Measurements from ENCODE around the gene GABARAPL1. TPM values are rescaled to one million over a fixed set of nuclear protein-coding genes. Genes with fewer than 3 reads are reported as not detected.
"Not testable (repeated sequence)": the region's sequence is repeated elsewhere in the genome, so short reads cannot be mapped to it uniquely, and the experiment has no call there.

GABARAPL1 gene
- 51.3 and 123 TPM in 2 replicates for total RNA-seq

DNA sequence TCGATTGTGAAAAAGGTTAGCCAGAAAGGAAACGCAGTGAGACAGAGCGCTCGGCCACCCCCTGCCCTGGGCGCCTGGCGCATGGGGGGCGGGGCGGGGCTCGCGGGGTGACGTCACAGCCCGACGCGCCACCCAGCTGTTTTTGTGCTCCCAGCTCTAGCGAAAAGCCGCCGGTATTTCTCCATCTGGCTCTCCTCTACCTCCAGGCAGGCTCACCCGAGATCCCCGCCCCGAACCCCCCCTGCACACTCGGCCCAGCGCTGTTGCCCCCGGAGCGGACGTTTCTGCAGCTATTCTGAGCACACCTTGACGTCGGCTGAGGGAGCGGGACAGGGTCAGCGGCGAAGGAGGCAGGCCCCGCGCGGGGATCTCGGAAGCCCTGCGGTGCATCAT lies at the start of gene GABARAPL1:
GABARAPL1 (plus strand) TSS at position 139 of the 393 bp plus-strand sequence; CDS start at position 392, 253 bp downstream.
- DNase-seq (ENCODE audit: low read depth in 2 of 2) = peak in 1 of 2 donors; percentile 89

DNA sequence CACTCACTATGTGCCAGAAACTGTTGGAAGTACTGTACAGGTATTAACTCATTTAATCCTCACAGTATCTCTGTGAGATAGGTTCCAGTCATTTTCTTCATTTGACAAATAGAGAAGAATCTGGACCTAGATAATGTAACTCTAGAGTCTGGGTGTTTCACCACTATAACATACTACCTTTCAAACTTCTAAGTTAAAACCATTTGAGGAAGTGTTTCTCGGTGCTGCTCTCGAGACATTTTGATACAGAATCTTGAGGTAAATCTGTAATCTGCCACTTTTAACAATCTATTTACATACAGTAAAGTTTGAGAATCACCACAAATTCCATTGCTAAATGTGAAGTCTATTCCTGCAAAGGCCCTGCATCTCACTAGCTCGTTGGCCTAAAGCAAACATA lies 49.6 kb upstream of the GABARAPL1 start:
- DNase-seq (ENCODE audit: low read depth in 2 of 2) = no peak

DNA sequence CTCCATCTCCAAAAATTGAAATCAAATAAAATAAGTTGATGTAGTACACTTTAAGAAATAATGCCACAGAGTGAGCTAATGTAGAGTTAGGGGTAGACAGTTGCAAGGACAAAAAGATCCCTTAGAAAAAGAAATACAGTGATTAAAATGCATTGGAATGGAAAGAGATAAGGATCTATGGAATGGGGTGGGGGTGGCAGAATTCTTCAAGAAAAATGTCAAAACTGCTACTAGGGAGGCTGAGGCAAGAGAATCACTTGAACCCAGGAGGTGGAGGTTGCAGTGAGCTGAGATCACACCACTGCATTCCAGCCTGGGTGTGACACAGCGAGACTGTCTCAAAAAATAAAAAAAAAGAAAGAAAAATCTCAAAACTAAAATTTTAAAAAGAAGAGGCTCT lies 47.3 kb upstream of the GABARAPL1 start:
- no peak for DNase-seq (ENCODE audit: low read depth in 2 of 2)

DNA sequence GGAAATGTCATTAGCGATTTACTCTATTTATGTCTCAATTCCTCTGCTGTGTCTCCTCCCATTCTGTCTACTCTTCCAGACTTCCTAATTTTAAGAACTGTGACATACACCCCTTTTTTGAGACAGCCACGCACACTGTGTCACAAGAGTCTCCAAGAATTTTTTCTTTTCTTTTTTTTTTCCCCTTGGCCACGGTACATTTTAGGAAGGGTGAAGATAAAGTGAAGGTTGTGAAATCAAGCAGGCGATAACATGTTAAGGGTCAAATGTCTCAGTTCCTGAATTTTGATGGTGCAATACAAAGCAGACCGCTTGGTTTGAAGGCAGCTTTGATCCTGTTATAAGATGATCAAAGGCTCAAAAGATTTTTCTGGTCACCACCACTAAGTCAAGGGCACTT lies 45.1 kb upstream of the GABARAPL1 start:
- no peak for DNase-seq (ENCODE audit: low read depth in 2 of 2)

DNA sequence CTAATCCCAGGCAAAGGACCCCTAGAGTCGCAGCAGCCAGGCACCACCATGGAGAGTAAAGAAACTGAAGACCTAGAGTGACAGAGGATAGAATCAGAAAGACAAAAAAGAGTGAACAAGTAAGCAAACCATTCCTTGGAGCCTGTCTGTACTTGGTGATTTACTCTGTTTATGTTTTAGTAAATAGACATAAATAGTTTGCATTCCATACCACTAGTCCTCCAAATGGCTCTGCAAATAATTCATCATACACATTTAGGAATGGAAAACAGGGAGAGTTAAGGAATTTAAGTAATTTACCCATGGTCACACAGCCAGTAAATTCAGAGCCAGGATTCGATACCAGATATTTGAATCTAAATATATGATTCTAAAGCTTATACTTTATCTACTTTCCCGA lies 43.6 kb upstream of the GABARAPL1 start:
- no peak for DNase-seq (ENCODE audit: low read depth in 2 of 2)

DNA sequence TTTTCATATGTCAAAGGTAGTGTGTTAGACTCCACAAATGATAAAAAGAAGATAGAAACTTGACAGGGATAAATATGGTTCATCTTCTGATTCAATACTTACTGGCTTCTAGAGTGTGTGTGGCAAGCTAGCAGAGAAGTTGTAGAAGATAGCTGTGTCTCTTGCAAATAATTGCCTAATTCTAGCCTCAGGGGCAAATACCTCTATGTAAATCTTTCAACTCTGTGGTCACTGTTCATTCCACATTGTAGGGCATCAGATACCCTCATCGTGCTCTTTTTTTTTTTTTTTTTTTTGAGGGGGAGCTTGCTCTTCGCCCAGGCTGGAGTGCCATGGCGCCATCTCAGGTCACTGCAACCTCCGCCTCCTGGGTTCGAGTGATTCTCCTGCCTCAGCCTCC lies 42.5 kb upstream of the GABARAPL1 start:
- no peak for DNase-seq (ENCODE audit: low read depth in 2 of 2)

DNA sequence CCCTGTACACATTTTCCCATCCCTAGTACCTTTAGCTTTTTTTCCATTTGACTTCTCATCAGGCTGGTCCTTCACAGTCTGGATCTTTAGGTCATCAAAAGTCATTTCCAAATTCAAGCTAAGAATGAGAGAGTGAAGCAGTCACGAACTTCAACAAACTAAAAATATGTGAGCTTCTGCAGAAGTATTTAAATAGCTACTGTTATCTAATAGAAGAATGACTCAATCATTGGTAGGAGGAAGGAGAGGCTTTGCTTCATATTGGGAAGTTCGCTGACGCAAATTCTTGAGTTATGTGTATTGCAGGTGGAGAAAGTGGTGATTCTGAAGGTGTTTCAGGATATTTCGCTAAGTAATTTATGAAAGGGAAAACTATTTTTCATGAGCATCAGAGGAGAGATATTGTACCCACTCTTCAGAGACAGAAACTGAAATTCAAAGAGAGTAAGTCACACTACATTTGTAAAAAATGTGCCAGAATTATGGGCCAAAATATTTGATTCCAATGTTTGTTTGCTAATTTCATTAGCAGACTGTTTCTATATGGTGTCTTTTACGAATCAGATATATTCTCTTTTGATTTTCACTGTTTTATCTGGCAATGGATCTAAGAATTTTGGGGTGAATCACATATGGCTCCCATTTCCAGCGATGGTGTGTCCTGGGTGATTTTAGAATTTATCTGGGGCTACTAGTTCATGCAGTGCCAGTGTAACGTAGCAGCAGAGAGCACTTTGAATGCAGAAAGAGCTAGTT lies 40.5 kb upstream of the GABARAPL1 start, which contains the start of gene OLR1:
OLR1 (minus strand) TSS at position 160 of the 756 bp plus-strand sequence; CDS start at position 105, 55 bp downstream.
- DNase-seq (ENCODE audit: low read depth in 2 of 2) = no peak

DNA sequence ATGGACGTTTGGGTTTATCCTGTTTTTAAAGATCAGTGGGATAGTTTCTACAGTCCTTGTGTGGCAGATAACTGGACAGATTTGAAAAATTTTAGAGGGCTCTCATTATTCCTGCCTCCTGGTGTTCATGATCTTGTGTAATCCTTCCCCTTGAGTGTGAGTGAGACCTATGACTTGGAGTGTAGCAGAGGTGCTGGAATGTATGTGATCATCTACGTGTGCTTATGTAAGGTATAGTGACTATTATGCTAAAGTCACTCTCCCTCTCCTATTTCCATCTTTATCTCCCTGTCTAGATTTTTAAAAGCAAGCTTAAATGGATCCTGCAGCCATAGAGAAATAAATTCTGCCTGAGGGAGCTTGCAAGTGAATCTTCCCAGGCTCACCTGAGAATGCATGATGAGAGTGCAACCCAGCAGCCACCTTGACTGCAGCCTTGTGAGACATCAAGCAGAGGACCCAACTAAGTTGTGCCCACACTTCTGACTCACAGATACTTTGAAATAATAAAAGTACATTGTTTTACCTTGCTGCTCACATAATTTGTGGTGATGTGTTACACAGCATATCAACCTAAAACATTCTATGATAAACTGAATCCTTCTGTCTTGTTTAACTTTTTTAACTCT lies 37.6 kb upstream of the GABARAPL1 start:
- DNase-seq (ENCODE audit: low read depth in 2 of 2) = no peak

DNA sequence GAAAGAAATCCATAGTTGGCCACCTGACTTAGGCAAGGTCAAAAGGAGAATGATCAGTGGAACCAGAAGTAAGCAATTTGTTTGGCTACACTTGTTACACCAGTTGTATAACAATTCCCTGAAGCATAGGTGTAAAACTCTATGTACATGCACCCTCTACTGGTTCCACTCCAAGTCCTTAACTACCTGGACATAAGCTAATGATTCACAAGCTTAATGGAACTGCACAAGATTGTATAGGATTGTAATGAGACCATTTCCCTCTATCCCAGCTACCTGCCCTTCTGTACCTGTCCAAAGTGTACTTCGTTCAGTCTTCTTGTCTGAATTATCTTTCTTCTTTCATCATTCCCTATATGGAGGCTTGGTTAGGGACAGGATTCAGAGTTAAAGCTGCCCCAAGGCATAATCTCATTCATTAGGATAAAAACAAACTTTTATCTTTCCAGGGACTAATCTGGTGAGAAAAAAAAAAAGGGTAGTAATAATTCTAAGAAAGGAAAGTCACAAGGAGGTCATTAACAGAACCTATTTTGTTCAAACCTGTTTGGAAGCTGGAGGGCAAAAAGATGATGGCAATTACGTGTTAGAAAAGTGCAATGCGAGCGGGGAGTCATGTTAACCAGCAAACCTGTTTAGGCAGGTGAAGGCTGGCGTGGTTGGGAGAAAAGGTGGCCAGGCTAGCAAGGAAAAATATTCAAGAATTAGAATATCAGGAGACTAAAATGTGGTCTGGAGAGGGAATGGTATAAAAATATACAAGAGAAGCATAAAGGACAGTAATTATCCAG lies 36.6 kb upstream of the GABARAPL1 start:
- no peak for DNase-seq (ENCODE audit: low read depth in 2 of 2)

DNA sequence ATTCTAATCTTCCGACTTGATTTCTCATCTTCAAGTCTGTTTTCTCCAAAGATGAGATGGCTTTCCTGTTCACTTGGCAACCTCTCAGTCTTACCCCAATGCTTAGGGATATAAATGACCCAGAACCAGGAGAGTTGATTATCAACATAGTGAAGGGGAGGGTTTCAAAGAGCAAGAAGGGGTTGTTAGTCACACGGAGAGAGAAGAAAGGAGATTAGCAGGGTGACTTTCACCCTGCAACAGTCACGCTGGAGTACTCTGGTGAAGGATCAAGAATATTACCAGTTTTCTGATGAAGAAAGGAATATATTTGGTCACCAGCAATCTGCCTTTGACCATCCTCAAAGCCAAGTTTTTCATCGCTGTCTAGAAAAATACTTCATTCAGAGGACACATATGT lies 33.9 kb upstream of the GABARAPL1 start, which contains the start of gene TMEM52B:
TMEM52B (plus strand) TSS at position 212 of the 400 bp plus-strand sequence. CDS start 543 bp downstream, outside the sequence.
- no peak for DNase-seq (ENCODE audit: low read depth in 2 of 2)

DNA sequence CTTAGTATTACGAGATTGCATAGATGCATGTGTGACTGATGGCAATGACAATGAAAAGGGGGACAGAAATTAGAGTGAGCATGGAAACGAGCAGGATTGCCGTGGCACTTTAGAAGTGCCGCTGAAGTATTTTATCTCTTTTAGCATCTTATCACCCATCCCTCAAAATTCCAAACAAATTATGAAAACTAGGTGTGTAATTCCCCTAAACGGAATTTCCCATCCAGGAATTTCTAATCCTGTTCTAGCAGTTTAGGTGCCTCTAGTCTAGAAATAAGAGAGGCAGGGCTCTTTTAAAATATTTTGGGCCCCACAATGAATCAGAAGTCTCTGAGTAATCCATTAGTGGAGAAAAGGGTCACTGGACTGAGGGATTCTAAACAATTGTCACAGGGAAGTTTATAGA lies 32.9 kb upstream of the GABARAPL1 start:
- no peak for DNase-seq (ENCODE audit: low read depth in 2 of 2)

DNA sequence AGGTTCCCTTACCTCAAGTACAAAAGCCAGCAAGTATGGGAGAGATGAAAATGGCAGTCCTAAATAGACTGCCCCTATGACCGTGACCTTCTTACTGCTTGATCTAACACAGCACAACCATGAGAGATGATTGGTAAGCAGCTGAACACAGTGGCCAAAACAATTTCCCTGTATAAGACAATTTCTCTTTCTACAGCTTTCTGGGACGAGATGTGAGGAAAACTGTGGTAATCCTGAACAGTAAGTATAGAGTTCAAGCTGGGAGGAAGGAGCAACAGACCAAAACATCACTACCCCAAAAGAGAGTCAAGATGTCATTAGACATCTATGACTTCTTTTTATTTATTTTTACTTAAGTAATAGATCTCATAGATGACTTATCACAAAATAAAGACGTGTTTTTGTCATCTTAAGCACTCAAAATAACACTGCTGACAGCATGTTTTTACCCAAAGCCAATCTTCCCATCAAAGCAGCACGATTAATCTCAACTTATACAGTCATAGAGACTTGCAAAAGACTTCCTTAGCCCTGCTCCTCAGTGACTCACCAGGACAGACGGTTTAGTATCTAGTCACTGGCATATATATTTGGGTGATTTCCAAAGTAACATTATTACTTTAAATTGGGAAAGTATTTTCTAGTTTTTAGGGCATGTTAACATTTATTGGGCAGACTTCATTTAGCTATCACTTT lies 30.2 kb upstream of the GABARAPL1 start:
- DNase-seq (ENCODE audit: low read depth in 2 of 2) = no peak

DNA sequence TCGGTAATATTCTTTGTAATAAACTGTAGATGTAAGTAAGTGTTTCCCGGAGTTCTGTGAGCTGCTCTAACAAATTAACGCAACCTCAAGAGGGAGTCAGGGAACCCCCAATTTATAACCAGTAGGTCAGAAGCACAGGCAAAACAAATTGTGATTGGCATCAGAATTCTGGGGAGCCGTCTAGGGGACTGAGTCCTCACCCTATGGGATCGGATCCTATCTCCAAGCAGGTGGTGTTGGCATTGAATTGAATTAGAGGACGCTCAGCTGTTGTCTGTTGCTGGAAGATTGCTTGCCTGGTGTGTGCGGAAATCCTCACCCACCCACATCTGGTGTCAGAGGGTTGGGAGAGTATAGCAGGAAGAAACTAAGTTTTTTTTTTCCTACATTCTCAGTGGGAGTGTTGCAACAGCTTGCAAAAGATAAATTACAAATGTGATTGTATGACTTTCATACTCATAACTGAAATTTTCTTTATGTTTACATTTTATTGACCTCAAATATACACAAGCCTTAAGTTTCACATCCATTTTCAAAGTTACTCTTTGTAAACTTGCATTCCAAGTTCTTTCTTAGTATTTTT lies 28.3 kb upstream of the GABARAPL1 start:
- no peak for DNase-seq (ENCODE audit: low read depth in 2 of 2)

DNA sequence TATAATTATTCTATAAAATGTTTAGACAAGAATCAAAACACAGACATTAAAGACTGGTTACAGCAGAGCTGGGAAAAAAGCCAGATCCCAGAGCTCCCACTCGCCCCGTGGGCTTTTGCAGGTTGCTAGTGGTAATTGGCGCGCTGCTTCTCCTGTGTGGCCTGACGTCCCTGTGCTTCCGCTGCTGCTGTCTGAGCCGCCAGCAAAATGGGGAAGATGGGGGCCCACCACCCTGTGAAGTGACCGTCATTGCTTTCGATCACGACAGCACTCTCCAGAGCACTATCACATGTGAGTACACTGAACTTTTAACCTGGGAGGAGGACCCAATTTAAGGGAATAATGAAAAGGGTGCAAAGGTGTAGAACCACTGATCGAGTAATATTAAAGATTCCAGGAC lies 26.4 kb upstream of the GABARAPL1 start:
- no peak for DNase-seq (ENCODE audit: low read depth in 2 of 2)

DNA sequence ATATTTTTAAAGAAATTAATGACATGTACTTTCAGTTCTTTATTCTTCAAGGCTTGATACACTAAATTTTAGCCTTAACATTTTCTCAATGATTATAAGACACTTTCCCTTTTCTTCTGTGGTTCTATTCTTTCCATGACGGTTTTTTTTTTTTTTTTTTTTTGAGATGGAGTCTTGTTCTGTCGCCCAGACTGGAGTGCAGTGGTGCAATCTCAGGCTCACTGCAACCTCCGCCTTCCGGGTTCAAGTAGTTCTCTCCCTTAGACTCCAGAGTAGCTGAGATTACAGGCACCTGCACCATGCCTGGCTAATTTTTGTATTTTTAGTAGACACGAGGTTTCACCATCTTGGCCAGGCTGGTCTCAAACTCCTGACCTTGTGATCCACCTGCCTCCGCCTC lies 25.7 kb upstream of the GABARAPL1 start:
- not testable (repeated sequence) for DNase-seq (ENCODE audit: low read depth in 2 of 2)

DNA sequence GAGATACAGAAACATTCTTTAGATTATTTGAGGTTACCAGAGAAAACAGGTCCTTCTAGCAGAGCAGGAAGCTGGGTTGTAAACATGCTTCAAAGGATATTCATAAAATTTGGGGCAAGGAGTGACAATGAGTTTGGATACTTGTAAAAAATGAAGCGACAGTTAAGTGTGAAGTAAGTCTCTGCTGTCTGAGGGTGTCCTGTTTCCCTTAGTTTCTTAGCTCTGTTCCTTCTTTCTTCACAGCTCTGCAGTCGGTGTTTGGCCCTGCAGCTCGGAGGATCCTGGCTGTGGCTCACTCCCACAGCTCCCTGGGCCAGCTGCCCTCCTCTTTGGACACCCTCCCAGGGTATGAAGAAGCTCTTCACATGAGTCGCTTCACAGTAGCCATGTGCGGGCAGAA lies 23.0 kb upstream of the GABARAPL1 start:
- DNase-seq (ENCODE audit: low read depth in 2 of 2) = no peak

DNA sequence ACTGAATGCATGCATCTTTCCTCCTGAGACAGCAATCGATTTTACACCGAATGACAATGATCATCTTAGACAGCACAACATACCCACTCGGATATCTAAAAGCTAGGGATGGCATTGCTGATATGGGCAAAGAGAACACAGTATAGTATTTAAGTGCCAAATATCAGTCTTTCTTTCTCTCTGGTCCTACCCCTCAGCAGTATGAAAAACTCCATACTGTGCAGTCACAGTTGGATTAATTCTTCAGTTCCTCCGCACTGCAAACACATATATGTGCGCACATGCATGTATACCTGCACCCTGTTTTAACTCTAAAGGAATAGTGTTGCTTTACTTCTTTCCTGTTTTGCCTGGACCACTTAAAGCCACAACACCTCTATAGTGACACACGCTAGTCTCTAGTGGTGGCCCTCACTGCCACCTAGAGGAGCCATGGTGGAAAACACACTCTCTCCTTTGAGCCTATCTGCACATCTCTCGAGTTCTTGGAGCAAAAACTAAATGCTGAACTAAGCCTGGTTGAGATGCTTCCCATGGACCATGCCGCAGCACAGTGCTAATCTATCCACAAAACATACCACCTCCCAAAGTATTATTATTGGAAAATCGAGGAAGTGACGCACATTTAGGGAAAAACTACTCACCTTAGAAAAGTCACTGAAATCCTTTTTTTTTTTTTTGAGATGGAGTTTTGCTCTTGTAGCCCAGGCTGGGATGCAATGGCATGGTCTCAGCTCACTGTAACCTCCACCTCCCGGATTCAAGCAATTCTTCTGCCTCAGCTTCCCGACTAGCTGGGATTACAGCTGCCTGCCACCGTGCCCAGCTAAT lies 21.9 kb upstream of the GABARAPL1 start:
- peak; percentile 36 to 70 for DNase-seq (ENCODE audit: low read depth in 2 of 2)

DNA sequence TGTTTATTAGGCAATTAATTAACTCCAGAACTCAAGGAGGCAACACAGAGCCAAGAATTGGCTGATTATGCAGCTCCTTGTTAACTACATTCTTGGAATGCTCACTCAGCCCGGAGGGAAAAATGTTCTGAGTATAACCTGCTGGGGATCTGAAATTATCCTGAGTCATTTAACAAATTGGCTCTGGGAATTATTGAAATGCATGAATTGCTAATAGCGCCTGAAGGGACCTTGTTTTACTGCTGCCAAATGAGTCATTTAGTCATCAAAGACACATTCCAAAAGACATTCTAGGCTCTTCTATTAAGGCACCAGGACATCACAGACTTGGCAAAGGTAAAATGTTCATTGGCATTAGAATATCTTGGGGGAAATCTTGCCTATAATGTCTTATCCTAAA lies 20.8 kb upstream of the GABARAPL1 start:
- no peak for DNase-seq (ENCODE audit: low read depth in 2 of 2)

DNA sequence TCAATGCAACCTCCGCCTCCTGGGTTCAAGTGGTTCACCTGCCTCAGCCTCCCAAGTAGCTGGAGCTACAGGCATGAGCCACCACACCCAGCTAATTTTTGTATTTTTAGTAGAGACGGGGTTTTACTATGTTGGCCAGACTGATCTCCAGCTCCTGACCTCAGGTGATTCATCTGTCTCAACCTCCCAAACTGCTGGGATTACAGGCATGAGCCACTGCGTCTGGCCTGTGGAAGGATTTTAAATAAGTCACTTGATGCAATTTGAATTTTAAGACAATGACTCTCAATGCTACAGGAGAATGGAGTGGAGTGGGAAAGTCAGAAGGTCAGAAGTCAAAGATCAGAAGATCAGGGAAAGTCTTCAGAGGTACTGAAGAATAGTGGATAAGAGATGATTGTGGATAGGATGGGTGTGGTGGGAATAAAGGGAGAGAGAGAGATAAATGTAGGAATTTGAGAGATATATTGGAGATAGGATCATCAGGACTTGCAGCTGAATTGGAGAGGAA lies 18.5 kb upstream of the GABARAPL1 start:
- DNase-seq (ENCODE audit: low read depth in 2 of 2) = no peak

DNA sequence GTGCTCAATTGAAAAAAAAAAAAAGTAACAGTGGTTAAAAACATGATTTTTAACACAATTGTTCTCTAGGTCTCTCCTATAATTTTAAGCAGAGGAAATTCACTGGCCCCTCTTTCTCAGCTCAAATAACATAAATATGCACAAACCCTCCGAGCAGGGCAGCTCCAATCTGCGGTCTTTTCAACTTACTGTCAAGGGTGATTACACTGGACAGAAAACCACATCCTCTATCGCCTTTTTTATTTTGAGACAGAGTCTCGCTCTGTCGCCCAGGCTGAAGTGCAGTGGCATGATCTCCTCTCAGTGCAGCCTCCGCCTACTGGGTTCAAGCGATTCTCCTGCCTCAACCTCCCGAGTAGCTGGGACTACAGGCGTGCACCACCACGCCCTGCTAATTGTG lies 16.5 kb upstream of the GABARAPL1 start:
- no peak for DNase-seq (ENCODE audit: low read depth in 2 of 2)

Data from dermis microvascular lymphatic vessel endothelial cell (primary cell).